HepG2 (cell line): Measurements from ENCODE around the gene RBBP6. TPM values are rescaled to one million over a fixed set of nuclear protein-coding genes. Genes with fewer than 3 reads are reported as not detected.

Source experiments
- FOXO4 ChIP-seq: sonication (generic); formaldehyde crosslinking; conservative IDR thresholded peaks from 2 replicates; pipeline ENCODE4 v1.8.1; 2023; ENCODE audit warnings: missing genetic modification reagents
- GLI4 ChIP-seq: sonication (generic); formaldehyde crosslinking; IDR thresholded peaks from 2 replicates; pipeline ENCODE4 v1.5.1; 2020; ENCODE audit warnings: missing genetic modification reagents, mild to moderate bottlenecking, moderate library complexity, borderline replicate concordance
- KLF12 ChIP-seq: sonication (generic); formaldehyde crosslinking; IDR thresholded peaks from 2 replicates; pipeline ENCODE4 v1.4.0; 2020; ENCODE audit warnings: missing genetic modification reagents, borderline replicate concordance
- KLF16 ChIP-seq, 2 experiments: sonication (generic) in 1 of 2; formaldehyde crosslinking in 1 of 2; IDR thresholded peaks; 2 replicates each; pipeline versions ENCODE4 v1.6.1 to v1.8.0; 2016 to 2023; ENCODE audit warnings: missing genetic modification reagents in 2 of 2, missing compliant biosample characterization in 1 of 2
- MTA3 ChIP-seq: sonication (generic); formaldehyde crosslinking; IDR thresholded peaks from 2 replicates; pipeline ENCODE4 v1.4.0; 2020; ENCODE audit warnings: missing genetic modification reagents
- MYC ChIP-seq: sonication (generic); formaldehyde crosslinking; IDR thresholded peaks from 2 replicates; pipeline ENCODE4 v1.9.0; 2021; ENCODE audit warnings: missing genetic modification reagents, borderline replicate concordance
- RARG ChIP-seq: sonication (generic); formaldehyde crosslinking; IDR thresholded peaks from 2 replicates; pipeline ENCODE4 v1.4.0; 2020; ENCODE audit warnings: low read depth, mild to moderate bottlenecking, missing genetic modification reagents
- SETDB1 ChIP-seq: sonication (generic); formaldehyde crosslinking; IDR thresholded peaks from 2 replicates; pipeline ENCODE4 v1.5.1; 2020; ENCODE audit warnings: missing genetic modification reagents, mild to moderate bottlenecking, borderline replicate concordance
- SNAPC5 ChIP-seq: sonication (generic); formaldehyde crosslinking; IDR thresholded peaks from 2 replicates; pipeline ENCODE4 v1.8.1; 2023; ENCODE audit warnings: mild to moderate bottlenecking, missing genetic modification reagents, borderline replicate concordance
- ZBTB49 ChIP-seq: sonication (generic); formaldehyde crosslinking; IDR thresholded peaks from 2 replicates; pipeline ENCODE4 v1.4.0; 2020; ENCODE audit warnings: missing genetic modification reagents, borderline replicate concordance
- ZHX1 ChIP-seq: sonication (generic); formaldehyde crosslinking; IDR thresholded peaks from 2 replicates; pipeline ENCODE4 v1.8.1; 2022; ENCODE audit warnings: low read depth, mild to moderate bottlenecking, missing genetic modification reagents
- ZNF232 ChIP-seq: sonication (generic); formaldehyde crosslinking; IDR thresholded peaks from 2 replicates; pipeline ENCODE4 v1.4.0; 2020; ENCODE audit warnings: missing genetic modification reagents, borderline replicate concordance
- ZNF333 ChIP-seq: sonication (generic); formaldehyde crosslinking; IDR thresholded peaks from 2 replicates; pipeline ENCODE4 v1.4.0; 2020; ENCODE audit warnings: mild to moderate bottlenecking, missing genetic modification reagents, borderline replicate concordance
- ZNF512B ChIP-seq: sonication (generic); formaldehyde crosslinking; IDR thresholded peaks from 2 replicates; pipeline ENCODE4 v1.5.1; 2020; ENCODE audit warnings: missing genetic modification reagents, mild to moderate bottlenecking, borderline replicate concordance
- ZNF616 ChIP-seq: sonication (generic); formaldehyde crosslinking; IDR thresholded peaks from 2 replicates; pipeline ENCODE4 v1.5.0; 2020; ENCODE audit warnings: low read depth, mild to moderate bottlenecking, missing genetic modification reagents
- ZNF777 ChIP-seq: sonication (generic); formaldehyde crosslinking; IDR thresholded peaks from 2 replicates; pipeline ENCODE4 v1.4.0; 2020; ENCODE audit warnings: missing genetic modification reagents
- ZNF780A ChIP-seq: sonication (generic); formaldehyde crosslinking; IDR thresholded peaks from 2 replicates; pipeline ENCODE4 v1.8.0; 2022; ENCODE audit warnings: mild to moderate bottlenecking, missing genetic modification reagents, moderate library complexity
- ZNF883 ChIP-seq: sonication (generic); formaldehyde crosslinking; IDR thresholded peaks from 2 replicates; pipeline ENCODE4 v1.5.1; 2020; ENCODE audit warnings: mild to moderate bottlenecking, missing genetic modification reagents; ENCODE audit errors: not compliant biosample characterization
- polyA plus RNA-seq, 8 experiments: library from polyadenylated mRNA; depleted of rRNA in 3 of 8; stranded (reverse) in 7 of 8; unstranded in 1 of 8; fragments of >200 nt; fragmentation: Illumina TruSeq in 4 of 8; extraction: Trizol in 4 of 8; gene quantifications; 2 replicates each; pipeline versions ENCODE4 v1.2.1 to v1.2.3, GENCODE V29; 2011 to 2016; ENCODE audit warnings: low read depth in 4 of 8, missing spikeins in 1 of 8, mixed read lengths in 1 of 8; ENCODE audit not compliant: insufficient read depth in 1 of 8
- total RNA-seq, 5 experiments: library from RNA; depleted of rRNA; stranded (reverse); fragments of >200 nt; fragmentation: Illumina TruSeq; extraction: Trizol; gene quantifications; 2 replicates each; pipeline ENCODE4 v1.2.3, GENCODE V29; 2016; ENCODE audit warnings: low read depth in 1 of 5

The RBBP6 gene
- total and polyA plus RNA-seq, 2 of the 13 experiments (the other 11 are each of a cell fraction or from before 2014, with no cell fraction given), result 37.1 to 70.9 TPM

GRCh38 chr16:24539295-24539849, at the start of gene RBBP6 (continued):
- peak; percentile 63 for TF ChIP-seq KLF12 (CRISPR knock-in tag)
- no peak; the same call in 1 of the 2 replicates for TF ChIP-seq ZNF616
- TF ChIP-seq SETDB1, result no peak
- no peak for TF ChIP-seq ZNF780A (CRISPR knock-in tag)
- TF ChIP-seq ZHX1, result peak; percentile 90
- 0 out of 2 replicates have a peak, but pooled peaks have one; percentile 77 for TF ChIP-seq FOXO4 (CRISPR knock-in tag)
- TF ChIP-seq ZNF333 (CRISPR knock-in tag), result no peak
- TF ChIP-seq SNAPC5, result no peak
- TF ChIP-seq ZNF883, result peak; percentile 99
- TF ChIP-seq KLF16 (CRISPR knock-in tag; IDR thresholded peaks at IDR 0.05), result peak in 1 of 2 experiments; percentile 97; a peak in 2 of 4 replicates
- TF ChIP-seq ZNF512B (CRISPR knock-in tag), result no peak
- 0 out of 2 replicates have a peak, but pooled peaks have one; percentile 36 for TF ChIP-seq ZBTB49 (CRISPR knock-in tag)
- TF ChIP-seq ZNF232 (CRISPR knock-in tag), result peak; percentile 30
- no peak for TF ChIP-seq MTA3 (CRISPR knock-in tag)
- TF ChIP-seq ZNF777 (CRISPR knock-in tag), result no peak
- TF ChIP-seq MYC (CRISPR knock-in tag), result peak; percentile 93
- peak; percentile 98; the same call in 1 of the 2 replicates for TF ChIP-seq GLI4 (CRISPR knock-in tag)
- no peak; the same call in 1 of the 2 replicates for TF ChIP-seq RARG (CRISPR knock-in tag)
